ENCODE measurements around the gene TAS2R14.

The TAS2R14 gene

GRCh38 chr12:10909462-10909861, 29.6 kb downstream of the TAS2R14 start, which contains the start of gene TAS2R13:
Gene TAS2R13 (minus strand): TSS chr12:10909562. CDS start chr12:10909298, 264 bp downstream.
- DNase-seq (ENCODE audit: low read depth in 2 of 2, low spot score in 1 of 2): no peak

GRCh38 chr12:10904686-10905085, 34.4 kb downstream of the TAS2R14 start:
- no peak for DNase-seq (ENCODE audit: low read depth in 2 of 2, low spot score in 1 of 2)

- no peak for DNase-seq (ENCODE audit: low read depth in 2 of 2, low spot score in 1 of 2)
Observed at GRCh38 chr12:10901427-10901826, 37.6 kb downstream of the TAS2R14 start.

- DNase-seq (ENCODE audit: low read depth in 2 of 2, low spot score in 1 of 2): no peak
Observed at GRCh38 chr12:10900972-10901371, 38.1 kb downstream of the TAS2R14 start.

- DNase-seq (ENCODE audit: low read depth in 2 of 2, low spot score in 1 of 2): no peak
Observed at GRCh38 chr12:10900530-10900929, 38.5 kb downstream of the TAS2R14 start.

- no peak for DNase-seq (ENCODE audit: low read depth in 2 of 2, low spot score in 1 of 2)
Observed at GRCh38 chr12:10896854-10897253, 42.2 kb downstream of the TAS2R14 start.

- DNase-seq (ENCODE audit: low read depth in 2 of 2, low spot score in 1 of 2): no peak
Observed at GRCh38 chr12:10891937-10892336, 47.1 kb downstream of the TAS2R14 start.

GRCh38 chr12:10889226-10889625, 49.8 kb downstream of the TAS2R14 start:
- no peak for DNase-seq (ENCODE audit: low read depth in 2 of 2, low spot score in 1 of 2)

All from stimulated activated CD8-positive, alpha-beta memory T cell treated with anti-CD3 and anti-CD28 coated beads, Interleukin-4, amount 100 ng/mL, for 4 hours (primary cell).